Mammary epithelial cell (primary cell): ENCODE results near the gene USH2A.

Experiments used
- CTCF ChIP-seq, 2 donors: IDR thresholded peaks in 1 of 2; conservative IDR thresholded peaks in 1 of 2; 2 replicates each; pipeline ENCODE4 v1.5.1; 2011 to 2012; ENCODE audit warnings: inconsistent platforms in 2 of 2, low read length in 2 of 2, mild to moderate bottlenecking in 2 of 2, control low read depth in 1 of 2, low read depth in 1 of 2; ENCODE audit not compliant: insufficient read depth in 1 of 2; ENCODE audit errors: extremely low read depth in 1 of 2
- EZH2 ChIP-seq: IDR thresholded peaks from 2 replicates; pipeline ENCODE4 v1.6.1; 2012; ENCODE audit warnings: low read length, inconsistent platforms, borderline replicate concordance

- TF ChIP-seq CTCF (conservative IDR thresholded peaks at IDR 0.05 in 1 of 2, IDR thresholded peaks at IDR 0.05 in 1 of 2; ENCODE audit: extremely low read depth in 1 of 2, insufficient read depth in 1 of 2, low read depth in 1 of 2, low read length in 2 of 2): no peak
- TF ChIP-seq EZH2: no peak
Measured at GRCh38 chr1:216457356-216457755, 34.1 kb upstream of the USH2A start.
